Stomach (tissue), 4 donors: ENCODE measurements around the gene CCDC107.
A peak's percentile ranks its signal among the peaks of the same experiment; 100 is the strongest.

Source experiments
- EP300 ChIP-seq: sonication (generic); formaldehyde crosslinking; IDR thresholded peaks from one replicate; pipeline ENCODE4 v1.6.1; 2017; ENCODE audit warnings: antibody characterized with exemption
- TF ChIP-seq, protein P1 (sequence below), 7 experiments: fragments of 450-650 bp in 4 of 7; fragments of 200-600 bp in 3 of 7; sonication (generic) in 3 of 7; IDR thresholded peaks; one replicate each; pipeline ENCODE4 v1.5.1; 2016 to 2019; ENCODE audit warnings: antibody characterized with exemption in 7 of 7, control low read depth in 2 of 7, mild to moderate bottlenecking in 1 of 7

- TF ChIP-seq, protein P1, sequence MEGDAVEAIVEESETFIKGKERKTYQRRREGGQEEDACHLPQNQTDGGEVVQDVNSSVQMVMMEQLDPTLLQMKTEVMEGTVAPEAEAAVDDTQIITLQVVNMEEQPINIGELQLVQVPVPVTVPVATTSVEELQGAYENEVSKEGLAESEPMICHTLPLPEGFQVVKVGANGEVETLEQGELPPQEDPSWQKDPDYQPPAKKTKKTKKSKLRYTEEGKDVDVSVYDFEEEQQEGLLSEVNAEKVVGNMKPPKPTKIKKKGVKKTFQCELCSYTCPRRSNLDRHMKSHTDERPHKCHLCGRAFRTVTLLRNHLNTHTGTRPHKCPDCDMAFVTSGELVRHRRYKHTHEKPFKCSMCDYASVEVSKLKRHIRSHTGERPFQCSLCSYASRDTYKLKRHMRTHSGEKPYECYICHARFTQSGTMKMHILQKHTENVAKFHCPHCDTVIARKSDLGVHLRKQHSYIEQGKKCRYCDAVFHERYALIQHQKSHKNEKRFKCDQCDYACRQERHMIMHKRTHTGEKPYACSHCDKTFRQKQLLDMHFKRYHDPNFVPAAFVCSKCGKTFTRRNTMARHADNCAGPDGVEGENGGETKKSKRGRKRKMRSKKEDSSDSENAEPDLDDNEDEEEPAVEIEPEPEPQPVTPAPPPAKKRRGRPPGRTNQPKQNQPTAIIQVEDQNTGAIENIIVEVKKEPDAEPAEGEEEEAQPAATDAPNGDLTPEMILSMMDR (IDR thresholded peaks at IDR 0.05) = no peak
- peak; percentile 71 for TF ChIP-seq EP300
Measured at GRCh38 chr9:35691757-35692301, 33.7 kb downstream of the CCDC107 start.
